Stimulated activated CD8-positive, alpha-beta memory T cell treated with anti-CD3 and anti-CD28 coated beads, Interleukin-4, amount 100 ng/mL, for 4 hours (primary cell): Measurements from ENCODE around the gene SORCS1.
"Not testable (repeated sequence)": the region's sequence is repeated elsewhere in the genome, so short reads cannot be mapped to it uniquely, and the experiment has no call there.

Experiments
- DNase-seq, 2 donors: peaks; one replicate each; pipeline ENCODE4 v3.0.0-alpha.2; 2020; ENCODE audit warnings: low read depth in 2 of 2, low spot score in 1 of 2

SORCS1 gene

GRCh38 chr10:106952033-106952432, 212.5 kb downstream of the SORCS1 start:
- no peak for DNase-seq

- DNase-seq, result no peak
These were observed 214.6 kb downstream of the SORCS1 start for GRCh38 chr10:106949680-106950478.

GRCh38 chr10:106947643-106948042, 216.9 kb downstream of the SORCS1 start:
- no peak for DNase-seq

- no peak for DNase-seq
These were observed 222.4 kb downstream of the SORCS1 start for GRCh38 chr10:106942035-106942662.

GRCh38 chr10:106941297-106942034, 223.0 kb downstream of the SORCS1 start:
- no peak for DNase-seq

- no peak for DNase-seq
These were observed 226.0 kb downstream of the SORCS1 start for GRCh38 chr10:106938513-106938912.

- no peak for DNase-seq
These were observed 228.5 kb downstream of the SORCS1 start for GRCh38 chr10:106935978-106936451.

GRCh38 chr10:106931853-106932249, 232.7 kb downstream of the SORCS1 start:
- no peak for DNase-seq

- DNase-seq, result no peak
These were observed 233.2 kb downstream of the SORCS1 start for GRCh38 chr10:106931159-106931852.

- DNase-seq, result no peak
These were observed 233.8 kb downstream of the SORCS1 start for GRCh38 chr10:106930751-106931150.

GRCh38 chr10:106929291-106929895, 235.1 kb downstream of the SORCS1 start:
- no peak for DNase-seq

GRCh38 chr10:106928151-106928550, 236.4 kb downstream of the SORCS1 start:
- DNase-seq, result not testable (repeated sequence)

- DNase-seq, result no peak
These were observed 239.3 kb downstream of the SORCS1 start for GRCh38 chr10:106925191-106925590.

GRCh38 chr10:106920538-106920937, 244.0 kb downstream of the SORCS1 start:
- DNase-seq, result no peak

GRCh38 chr10:106919871-106920282, 244.6 kb downstream of the SORCS1 start:
- no peak for DNase-seq

GRCh38 chr10:106917452-106918055, 247.0 kb downstream of the SORCS1 start:
- no peak for DNase-seq

- DNase-seq, result no peak
These were observed 250.5 kb downstream of the SORCS1 start for GRCh38 chr10:106914016-106914415.

GRCh38 chr10:106913348-106913747, 251.2 kb downstream of the SORCS1 start:
- DNase-seq, result no peak

- DNase-seq, result no peak
These were observed 253.4 kb downstream of the SORCS1 start for GRCh38 chr10:106911096-106911495.

- no peak for DNase-seq
These were observed 253.8 kb downstream of the SORCS1 start for GRCh38 chr10:106910666-106911065.
